ENCODE data around the gene MMP28. TPM values are rescaled to one million over a fixed set of nuclear protein-coding genes. Genes with fewer than 3 reads are reported as not detected.

The MMP28 gene
- total RNA-seq, 1 experiment from 2014 or later = not detected

DNA sequence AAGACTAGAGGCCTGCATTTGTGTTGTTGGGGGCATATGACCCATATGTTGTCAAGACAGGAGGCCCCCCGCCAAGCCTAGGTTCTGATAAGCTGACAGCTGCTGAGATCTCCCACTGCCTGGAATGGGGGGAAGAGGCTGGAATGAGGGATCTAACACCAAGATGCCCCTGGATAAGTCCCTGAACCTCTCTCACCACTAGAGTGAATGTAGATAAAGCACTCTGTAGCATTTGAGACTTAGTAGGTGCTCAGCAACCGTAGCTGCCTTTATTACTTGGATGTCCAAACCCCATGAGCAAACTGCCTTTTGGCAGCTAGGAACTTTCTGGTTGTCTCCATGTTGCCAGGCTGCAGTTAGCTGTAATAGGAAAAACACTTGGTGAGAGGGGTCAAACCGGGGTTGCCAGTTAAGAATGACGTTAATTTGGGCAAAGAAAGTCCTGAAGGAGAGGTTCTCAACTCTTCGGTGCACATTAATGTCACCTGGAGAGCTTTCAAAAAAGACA is 68.4 kb downstream of the MMP28 start:
- Histone ChIP-seq H3K23ac (ENCODE audit: insufficient read length, low read depth, low read length) (no peak overlapping the region), H3K27ac (ENCODE audit: insufficient read length, low read depth, low read length) (no peak overlapping the region), H3T11ph (ENCODE audit: low read length) (no peak overlapping the region), H2BK20ac (ENCODE audit: low read depth, low read length, poor library complexity, severe bottlenecking) (no peak overlapping the region), H3K9me3 (ENCODE audit: control insufficient read depth, low read depth, low read length) (no peaks in the 10 kb centered on the region), H4K5ac (ENCODE audit: insufficient read length, low read depth, low read length) (no peak overlapping the region), H4K20me1 (ENCODE audit: control insufficient read depth, insufficient read depth, insufficient read length) (no peaks in the 10 kb centered on the region), H3K4me1 (ENCODE audit: insufficient read depth, low read length) (0 out of 2 replicates have a peak, but pooled peaks cover 3% of the 10 kb centered on the region), H3K56ac (ENCODE audit: insufficient read length, low read depth, low read length) (no peak overlapping the region), H3K14ac (ENCODE audit: insufficient read depth, low read length) (no peak overlapping the region), H3K4ac (ENCODE audit: low read depth, low read length) (no peak overlapping the region), H3K23me2 (ENCODE audit: insufficient read length, low read depth, low read length, poor library complexity, severe bottlenecking) (peaks cover 1% of the 10 kb centered on the region), H3K18ac (ENCODE audit: insufficient read length, low read depth, low read length) (no peak overlapping the region), H3K79me1 (ENCODE audit: insufficient read depth, low read depth, low read length, poor library complexity, severe bottlenecking) (no peaks in the 10 kb centered on the region), H3K4me2 (ENCODE audit: insufficient read depth, insufficient read length, low read length) (no peak overlapping the region), H3K9ac (ENCODE audit: extremely low read depth, insufficient read length, low read length) (no peak overlapping the region), H2BK12ac (ENCODE audit: insufficient read length, low read depth, low read length) (no peak overlapping the region), H4K8ac (replicated peaks; ENCODE audit: insufficient read length, low read depth, low read length) (no peak overlapping the region), H2AK5ac (ENCODE audit: insufficient read length, low read length) (no peak overlapping the region), H2BK5ac (ENCODE audit: insufficient read length, low read length) (no peak overlapping the region), H2BK120ac (ENCODE audit: low read depth, low read length, poor library complexity, severe bottlenecking) (no peak overlapping the region), H2BK15ac (ENCODE audit: low read depth, low read length) (no peak overlapping the region), H2AFZ (ENCODE audit: low read length) (no peak overlapping the region), H4K91ac (ENCODE audit: insufficient read length, low read depth, low read length) (no peak overlapping the region), H3K27me3 (ENCODE audit: insufficient read depth, low read length) (no peaks in the 10 kb centered on the region), H3K79me2 (ENCODE audit: insufficient read depth, low read length) (no peaks in the 10 kb centered on the region)
- Mint-ChIP-seq H3K4me1 (peaks cover 33 to 44% of the 10 kb centered on the region in 2 experiments), H3K27ac (no peak overlapping the region; a peak in 1 of 7 replicates), H3K9me3 (no peaks in the 10 kb centered on the region), H3K27me3 (ENCODE audit: low read depth) (peaks cover 15% of the 10 kb centered on the region), H3K36me3 (ENCODE audit: insufficient read depth in 1 of 3, low read depth in 3 of 3) (peaks cover 7 to 27% (median 27%) of the 10 kb centered on the region in 3 experiments; a peak in 6 of 7 replicates), H3K4me3 (no peak overlapping the region)
- WGBS (ENCODE audit: extremely low coverage, insufficient read length, low lambda C conversion rate) = no CpG with 5 or more reads among the region's 5 CpGs
- TF ChIP-seq, protein P1, sequence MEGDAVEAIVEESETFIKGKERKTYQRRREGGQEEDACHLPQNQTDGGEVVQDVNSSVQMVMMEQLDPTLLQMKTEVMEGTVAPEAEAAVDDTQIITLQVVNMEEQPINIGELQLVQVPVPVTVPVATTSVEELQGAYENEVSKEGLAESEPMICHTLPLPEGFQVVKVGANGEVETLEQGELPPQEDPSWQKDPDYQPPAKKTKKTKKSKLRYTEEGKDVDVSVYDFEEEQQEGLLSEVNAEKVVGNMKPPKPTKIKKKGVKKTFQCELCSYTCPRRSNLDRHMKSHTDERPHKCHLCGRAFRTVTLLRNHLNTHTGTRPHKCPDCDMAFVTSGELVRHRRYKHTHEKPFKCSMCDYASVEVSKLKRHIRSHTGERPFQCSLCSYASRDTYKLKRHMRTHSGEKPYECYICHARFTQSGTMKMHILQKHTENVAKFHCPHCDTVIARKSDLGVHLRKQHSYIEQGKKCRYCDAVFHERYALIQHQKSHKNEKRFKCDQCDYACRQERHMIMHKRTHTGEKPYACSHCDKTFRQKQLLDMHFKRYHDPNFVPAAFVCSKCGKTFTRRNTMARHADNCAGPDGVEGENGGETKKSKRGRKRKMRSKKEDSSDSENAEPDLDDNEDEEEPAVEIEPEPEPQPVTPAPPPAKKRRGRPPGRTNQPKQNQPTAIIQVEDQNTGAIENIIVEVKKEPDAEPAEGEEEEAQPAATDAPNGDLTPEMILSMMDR (conservative IDR thresholded peaks at IDR 0.05) = no peak
- no peak for DNase-seq

All from H9 (cell line).